ENCODE results near the gene FCMR.

GRCh38 chr1:206939841-206940587 lies 18.3 kb upstream of the FCMR start:
- TF ChIP-seq EZH2 (IDR thresholded peaks at IDR 0.05; ENCODE audit: insufficient read depth, poor library complexity, severe bottlenecking) = no peak
- TF ChIP-seq EZH2phosphoT487 (IDR thresholded peaks at IDR 0.05; ENCODE audit: insufficient read depth, low read depth) = no peak
